GM18519 (cell line): ENCODE measurements around the gene EIF4G2.

Experiments
- ATAC-seq: cut with Tn5 transposase; IDR thresholded peaks from one replicate; pipeline ENCODE4 v1.9.1; 2021; ENCODE audit warnings: mild to moderate bottlenecking, moderate library complexity; ENCODE audit not compliant: unreplicated experiment, low FRiP score

EIF4G2 gene

DNA sequence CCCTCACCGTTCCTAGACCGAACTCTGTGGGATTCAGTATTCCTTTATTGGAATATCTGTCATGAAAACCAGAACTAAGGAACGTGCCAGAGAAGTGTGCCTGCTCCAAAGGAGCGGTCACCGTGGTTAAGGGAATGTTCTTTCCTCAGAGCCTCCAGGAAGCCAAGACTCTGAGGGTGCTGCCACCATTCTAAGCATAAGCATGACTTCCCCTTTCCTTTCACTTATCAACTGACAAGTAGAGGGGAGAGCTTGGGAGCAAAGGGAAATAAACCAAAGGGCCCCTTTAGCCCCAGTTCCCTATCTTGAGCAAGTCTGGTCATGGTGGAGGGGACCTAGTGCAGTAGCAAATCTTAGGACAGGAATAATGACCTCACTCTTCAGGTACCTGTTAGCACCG is 30.9 kb downstream of the EIF4G2 start:
- no peak for ATAC-seq

GRCh38 chr11:10777393-10777793 is 31.3 kb downstream of the EIF4G2 start:
- no peak for ATAC-seq

DNA sequence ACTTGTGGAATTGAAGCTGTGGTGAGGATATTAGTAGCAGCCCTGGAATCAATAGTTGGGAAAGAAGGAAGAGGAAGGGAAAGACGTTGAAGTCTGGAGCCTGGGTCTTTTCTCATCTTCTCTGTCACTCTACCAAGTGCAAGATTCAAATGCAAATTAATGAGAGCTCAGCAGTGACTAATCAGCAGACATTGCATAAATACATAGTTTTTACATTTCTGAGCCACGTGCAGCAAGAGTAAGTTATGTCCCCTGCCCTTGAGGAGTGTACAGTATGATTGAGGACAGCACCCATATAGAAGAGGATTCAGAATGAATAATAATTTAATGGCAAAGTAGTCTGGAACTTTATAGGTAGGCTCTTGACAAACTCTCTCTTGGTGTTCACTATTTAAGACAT is 33.9 kb downstream of the EIF4G2 start:
- ATAC-seq: no peak

- no peak for ATAC-seq
Observed at GRCh38 chr11:10771457-10771856, 37.3 kb downstream of the EIF4G2 start.

- no peak for ATAC-seq
Observed at GRCh38 chr11:10770626-10771254, 38.0 kb downstream of the EIF4G2 start.

DNA sequence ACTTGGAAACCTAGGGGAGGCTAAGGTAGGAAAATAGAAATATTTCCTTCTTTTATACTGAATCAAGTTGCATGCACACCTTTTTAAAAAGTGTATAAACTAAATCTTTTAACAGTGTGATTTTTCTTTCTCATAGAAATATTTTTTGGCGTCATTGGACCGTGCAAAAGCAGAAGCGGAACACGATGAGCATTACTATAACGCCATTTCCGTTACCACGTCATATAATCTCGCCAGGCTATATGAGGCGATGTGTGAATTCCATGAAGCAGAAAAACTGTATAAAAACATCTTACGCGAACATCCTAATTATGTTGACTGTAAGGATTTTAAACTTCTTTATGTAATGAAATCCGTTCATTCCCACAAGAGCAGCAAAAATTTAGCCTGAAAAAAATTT is 44.3 kb downstream of the EIF4G2 start:
- ATAC-seq: no peak

DNA sequence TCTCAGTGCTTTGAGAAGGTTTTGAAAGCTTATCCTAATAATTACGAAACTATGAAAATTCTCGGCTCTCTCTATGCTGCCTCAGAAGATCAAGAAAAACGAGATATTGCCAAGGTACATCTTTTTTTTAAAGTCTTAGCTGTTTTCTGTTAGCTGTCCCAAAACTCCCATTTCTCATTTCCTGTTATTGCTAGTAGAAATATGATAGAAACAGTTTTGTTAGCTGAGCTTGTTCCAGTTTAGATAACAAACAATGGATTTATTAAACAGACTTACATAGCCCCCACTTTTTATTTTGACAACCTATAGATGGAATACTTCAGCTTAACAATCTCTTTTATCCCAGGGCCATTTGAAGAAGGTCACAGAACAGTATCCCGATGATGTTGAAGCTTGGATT is 45.0 kb downstream of the EIF4G2 start:
- ATAC-seq: no peak

- no peak for ATAC-seq
Observed at GRCh38 chr11:10762913-10763421, 45.8 kb downstream of the EIF4G2 start.

GRCh38 chr11:10762185-10762584 is 46.5 kb downstream of the EIF4G2 start:
- ATAC-seq: peak; percentile 76

DNA sequence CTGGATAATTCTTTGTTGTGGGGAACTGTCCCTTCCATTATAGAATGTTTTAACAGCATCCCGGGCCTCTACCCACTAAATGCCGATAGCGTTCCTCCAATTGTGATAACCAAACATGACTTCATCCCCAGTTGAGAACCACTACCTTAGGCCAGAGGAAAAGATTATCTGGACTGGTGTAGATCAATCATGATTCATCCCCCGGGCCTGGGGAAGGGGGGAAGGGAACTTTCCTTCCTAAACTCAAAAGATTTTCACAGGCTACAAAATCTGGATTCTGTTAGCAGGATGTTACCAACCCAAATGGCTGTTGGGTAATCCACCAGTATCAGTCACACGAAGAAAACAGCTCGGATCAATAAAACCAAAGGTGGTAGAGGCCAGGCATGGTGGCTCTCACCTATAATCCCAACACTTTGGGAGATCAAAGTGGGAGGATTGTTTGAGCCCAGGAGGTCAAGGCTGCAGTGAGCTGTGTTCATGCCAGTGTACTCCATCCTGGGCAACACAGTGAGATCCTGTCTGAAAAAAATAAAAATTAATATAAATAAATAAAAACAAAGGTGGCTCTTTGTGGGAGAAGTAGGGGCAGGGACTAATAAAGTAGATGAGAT is 47.5 kb downstream of the EIF4G2 start:
- no peak for ATAC-seq

- no peak for ATAC-seq
Observed at GRCh38 chr11:10758957-10759356, 49.8 kb downstream of the EIF4G2 start.

DNA sequence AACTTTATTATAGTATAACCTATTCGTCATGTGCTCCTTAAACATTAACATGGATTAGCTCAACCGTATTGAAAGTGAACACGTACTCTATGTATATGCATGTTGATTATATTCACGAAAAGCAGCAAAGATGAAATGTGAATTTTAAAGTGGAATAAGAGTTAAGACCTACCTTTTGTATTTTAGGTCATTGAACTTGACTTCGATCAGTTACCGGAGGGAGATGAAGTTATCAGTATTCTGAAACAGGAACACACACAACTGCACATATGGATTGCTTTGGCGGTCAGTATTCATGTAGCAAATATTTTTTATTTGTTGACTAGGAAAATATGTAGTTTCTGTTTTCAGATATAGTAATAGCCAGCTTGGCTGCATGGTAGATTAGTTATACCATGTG is 56.2 kb downstream of the EIF4G2 start:
- no peak for ATAC-seq

DNA sequence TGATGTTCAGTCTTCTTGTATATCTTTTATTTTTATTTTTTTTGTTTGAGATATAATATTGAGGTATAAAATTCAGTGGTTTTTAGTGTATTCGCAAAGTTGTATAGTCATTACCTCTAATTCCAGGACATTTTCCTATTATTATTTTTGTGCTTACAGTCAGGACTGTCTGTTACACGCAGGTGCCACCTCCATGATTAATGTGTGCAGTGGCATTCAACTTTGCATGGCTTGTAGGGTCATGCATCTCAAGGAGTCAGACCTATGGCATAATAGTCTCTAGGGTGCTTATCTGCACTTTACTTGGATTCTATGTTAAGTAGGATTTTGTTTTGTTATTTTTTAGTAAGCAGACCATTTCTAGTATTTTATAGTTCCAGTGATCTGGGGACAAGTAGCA is 56.7 kb downstream of the EIF4G2 start:
- ATAC-seq: no peak

DNA sequence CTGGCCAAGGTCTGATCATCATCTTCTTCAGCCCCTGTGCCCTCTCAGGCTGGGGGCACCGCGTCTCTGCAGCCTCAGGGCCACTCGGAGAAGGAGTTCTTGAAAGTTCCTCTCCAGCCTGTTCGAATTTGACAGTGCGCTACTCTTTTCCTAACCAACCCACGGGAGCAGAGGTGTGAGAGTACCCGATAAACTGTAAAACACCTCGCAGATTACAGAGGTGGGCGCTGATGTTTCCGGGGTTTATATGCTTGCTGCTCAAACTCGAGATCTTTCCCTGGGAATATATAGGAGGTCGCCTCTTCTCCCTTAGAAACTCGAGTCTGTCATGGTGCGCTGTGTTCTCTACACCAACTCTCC is 57.2 kb downstream of the EIF4G2 start:
- ATAC-seq: peak; percentile 6

GRCh38 chr11:10750838-10751580 is 57.7 kb downstream of the EIF4G2 start, which contains the start of gene CTR9:
Gene CTR9 (plus strand): TSS chr11:10751246. CDS start chr11:10751413, 167 bp downstream.
- ATAC-seq: peak; percentile 72

GRCh38 chr11:10749476-10749875 is 59.2 kb downstream of the EIF4G2 start:
- no peak for ATAC-seq

- no peak for ATAC-seq
Observed at GRCh38 chr11:10747733-10748132, 61.0 kb downstream of the EIF4G2 start.
